Mesenteric fat pad (tissue), 1 donor: Measurements from ENCODE around the gene ELP5. TPM values are rescaled to one million over a fixed set of nuclear protein-coding genes. Genes with fewer than 3 reads are reported as not detected.

Source experiments
- DNase-seq: peaks from one replicate; pipeline ENCODE4 v3.0.0-alpha.2; 2020; ENCODE audit warnings: low spot score
- long read RNA-seq: library from polyadenylated mRNA; unstranded; transcript quantifications from one replicate; pipeline ENCODE4 v2.0.0, GENCODE V29; 2020
- total RNA-seq: library from RNA; stranded (reverse); fragmentation: NEBNext Ultra II Directional; extraction: Animal tissue kit (Norgen Biotek cat#: 25700); gene quantifications from one replicate; pipeline ENCODE4 v1.2.1, GENCODE V29; 2021
- donor health status: DM: yes; HTN: yes; CAD: no.

The ELP5 gene, protein sequence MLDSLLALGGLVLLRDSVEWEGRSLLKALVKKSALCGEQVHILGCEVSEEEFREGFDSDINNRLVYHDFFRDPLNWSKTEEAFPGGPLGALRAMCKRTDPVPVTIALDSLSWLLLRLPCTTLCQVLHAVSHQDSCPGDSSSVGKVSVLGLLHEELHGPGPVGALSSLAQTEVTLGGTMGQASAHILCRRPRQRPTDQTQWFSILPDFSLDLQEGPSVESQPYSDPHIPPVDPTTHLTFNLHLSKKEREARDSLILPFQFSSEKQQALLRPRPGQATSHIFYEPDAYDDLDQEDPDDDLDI
- 44.1 TPM for total RNA-seq
- long read RNA-seq, transcript ELP5-210 (4 exons, 687 nt): minor isoform, 5 of 64 reads
- long read RNA-seq, transcript ELP5-204 (8 exons, 1,423 nt): minor isoform, 18 of 64 reads
- long read RNA-seq, transcript ELP5-214 (6 exons, 2,209 nt): major isoform, 21 of 64 reads
- long read RNA-seq, partial matches to known transcripts: 4 of 64 reads
- long read RNA-seq, other reads (novel, unspliced or antisense): 9 of 64 reads

DNA sequence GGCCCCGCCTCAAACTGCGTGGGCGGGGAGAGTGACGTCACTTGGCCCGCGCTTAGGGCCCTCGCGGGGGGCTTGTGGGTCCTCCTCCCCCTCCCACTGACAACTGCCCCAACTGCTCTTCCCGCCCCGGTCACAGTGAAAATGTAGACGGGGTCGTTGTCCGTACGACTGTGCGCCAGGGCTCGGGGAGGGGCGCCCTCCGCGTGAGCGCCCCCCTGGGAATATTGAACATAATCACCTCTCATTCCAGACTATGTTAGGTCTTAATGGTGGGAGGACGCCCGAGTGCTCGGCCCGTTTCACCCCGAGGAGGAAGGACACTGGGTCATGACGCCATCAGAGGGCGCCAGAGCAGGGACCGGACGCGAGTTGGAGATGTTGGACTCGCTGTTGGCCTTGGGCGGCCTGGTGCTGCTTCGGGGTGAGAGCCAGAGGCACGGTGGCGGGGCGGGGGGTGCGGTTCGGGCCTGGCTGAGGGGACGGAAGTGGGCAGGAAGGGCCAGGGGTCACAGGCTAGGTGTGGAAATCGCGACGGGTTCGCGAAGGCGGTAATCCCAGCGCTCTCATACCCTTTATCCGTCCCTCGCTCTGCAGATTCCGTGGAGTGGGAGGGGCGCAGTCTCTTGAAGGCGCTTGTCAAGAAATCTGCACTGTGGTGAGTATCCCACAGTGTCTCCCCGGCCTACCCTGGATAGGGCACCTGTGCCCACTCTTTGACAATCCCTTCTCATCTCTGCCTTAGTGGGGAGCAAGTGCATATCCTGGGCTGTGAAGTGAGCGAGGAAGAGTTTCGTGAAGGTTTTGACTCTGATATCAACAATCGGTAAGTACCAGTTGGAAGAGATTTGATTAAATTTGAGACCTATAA, at the start of gene ELP5:
ELP5 (plus strand) TSS at position 40 of the 868 bp plus-strand sequence; CDS start at position 376, 336 bp downstream.
- DNase-seq: peak; percentile 97

DNA sequence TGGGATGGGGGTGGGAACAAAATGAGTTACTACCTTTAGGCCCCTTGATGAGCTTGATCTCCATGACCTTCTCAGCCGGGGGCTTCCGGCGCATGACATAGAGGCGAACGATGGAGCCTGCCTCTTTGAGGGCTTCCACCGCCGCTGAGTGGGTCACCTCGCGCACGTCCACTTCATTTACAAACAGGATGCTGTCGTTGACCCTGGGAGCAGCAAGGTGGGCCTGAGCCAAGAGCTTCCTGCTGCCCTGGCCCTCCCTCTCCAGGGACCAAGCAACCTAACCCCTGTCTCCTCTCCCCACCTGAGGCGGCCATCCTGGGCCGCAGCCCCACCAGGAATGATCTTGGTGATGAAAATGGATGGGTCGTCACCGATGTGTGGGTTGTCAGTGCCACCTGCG, 48.6 kb upstream of the ELP5 start:
- no peak for DNase-seq

DNA sequence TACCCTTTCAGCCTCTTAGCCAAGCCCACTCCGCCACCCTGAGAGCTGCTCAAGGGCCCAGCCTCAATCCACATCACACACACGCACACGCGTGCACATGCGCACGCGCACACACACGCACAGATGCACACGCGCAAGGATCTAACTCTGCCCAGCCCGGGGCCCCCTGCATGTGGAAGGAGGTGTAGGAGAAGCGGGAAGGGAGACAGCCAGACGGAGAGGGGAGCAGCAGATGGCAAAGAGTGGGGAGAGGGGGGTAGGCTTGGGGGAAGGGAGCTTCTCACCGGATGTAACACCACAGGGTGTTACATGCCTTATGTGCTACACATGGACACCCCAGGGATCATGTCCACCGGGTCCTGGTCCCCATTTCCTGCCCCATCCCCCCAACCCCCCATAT, 47.7 kb upstream of the ELP5 start:
- DNase-seq: no peak

DNA sequence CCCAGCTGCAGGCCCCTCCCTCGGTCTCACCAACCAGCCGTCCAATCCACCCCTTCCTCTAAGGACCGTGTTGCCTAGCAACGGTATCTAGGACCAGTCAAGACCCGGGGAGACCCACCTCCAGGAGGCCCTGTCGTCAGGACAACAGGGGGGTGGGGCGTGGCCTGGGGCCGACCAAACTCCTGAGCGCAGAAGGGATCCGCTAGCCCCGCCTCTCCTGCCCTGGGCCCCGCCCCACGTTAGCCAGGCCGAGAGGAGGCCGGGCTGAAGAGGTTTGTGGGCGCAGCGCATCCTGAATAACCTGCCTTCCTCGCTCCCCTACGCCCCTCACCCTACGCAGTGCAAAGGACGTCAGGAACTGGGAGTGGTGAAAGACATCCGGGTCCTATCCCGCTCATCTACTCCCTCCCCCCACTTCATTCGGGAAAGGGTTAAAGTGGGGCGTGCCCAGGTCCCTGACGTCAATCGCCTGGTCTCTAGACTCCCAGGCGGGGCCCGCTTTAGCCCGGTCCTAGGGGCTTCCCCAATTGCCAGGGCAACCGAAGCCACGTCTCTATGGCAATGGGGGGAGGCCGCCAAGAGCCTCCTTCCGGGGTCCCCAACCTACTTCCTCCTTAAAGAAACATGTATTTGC, 47.1 kb upstream of the ELP5 start:
- no peak for DNase-seq

DNA sequence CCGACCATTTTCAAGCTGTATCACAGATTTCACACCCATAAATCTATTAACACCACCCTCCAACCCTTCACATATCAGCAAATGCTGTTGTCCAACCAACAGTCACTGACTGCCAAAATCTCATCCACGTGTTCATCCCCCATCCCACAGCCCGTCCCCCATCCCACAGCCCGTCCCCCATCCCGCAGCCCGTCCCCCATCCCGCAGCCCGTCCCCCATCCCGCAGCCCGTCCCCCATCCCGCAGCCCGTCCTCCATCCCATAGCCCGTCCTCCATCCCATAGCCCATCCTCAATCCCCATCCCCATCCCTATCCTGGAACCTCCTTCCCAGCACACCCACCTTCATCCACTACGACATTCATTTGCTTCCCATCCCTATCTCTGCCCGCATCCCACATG, 46.5 kb upstream of the ELP5 start:
- DNase-seq: no peak

DNA sequence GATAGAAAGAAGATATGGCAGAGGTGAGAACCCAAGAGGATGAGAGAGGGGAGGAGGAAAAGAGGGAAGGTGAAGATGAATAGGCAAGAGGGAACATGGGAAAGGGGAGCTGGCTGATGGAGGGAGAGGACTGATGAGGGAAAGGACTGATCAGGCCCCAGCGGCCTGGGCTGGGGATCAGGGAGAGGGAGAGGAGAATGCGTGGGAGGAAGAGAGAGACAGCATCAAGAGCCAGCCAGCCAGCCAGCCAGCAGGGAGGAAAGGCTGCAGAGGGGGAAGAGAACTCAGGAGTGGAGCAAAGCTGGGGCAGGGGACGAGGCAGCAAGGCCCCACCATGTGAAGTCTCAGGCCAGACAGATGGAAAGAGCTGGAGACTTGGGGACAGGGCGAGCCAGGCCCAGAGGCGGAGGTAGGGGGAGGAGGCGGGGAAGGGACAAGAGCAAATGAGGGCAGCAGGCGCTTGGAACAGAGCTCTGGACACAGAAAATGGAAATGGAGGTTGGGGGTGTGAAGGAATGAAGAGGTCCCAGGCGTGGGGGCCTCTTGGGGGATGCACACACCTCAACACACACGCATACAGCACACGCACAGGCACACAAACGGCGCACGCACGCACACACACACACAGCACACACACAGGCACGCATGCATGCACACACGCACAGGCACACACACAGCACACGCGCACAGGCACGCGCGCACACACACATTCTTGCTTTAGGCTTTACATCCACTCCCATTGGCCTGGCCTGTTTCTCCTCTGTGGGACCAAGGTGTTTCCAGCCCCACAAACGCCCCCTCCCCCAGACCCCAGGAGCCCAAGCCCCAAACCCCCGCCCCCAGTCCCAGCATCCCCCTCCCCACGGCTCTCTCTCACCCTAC, 44.7 kb upstream of the ELP5 start:
- DNase-seq: no peak

DNA sequence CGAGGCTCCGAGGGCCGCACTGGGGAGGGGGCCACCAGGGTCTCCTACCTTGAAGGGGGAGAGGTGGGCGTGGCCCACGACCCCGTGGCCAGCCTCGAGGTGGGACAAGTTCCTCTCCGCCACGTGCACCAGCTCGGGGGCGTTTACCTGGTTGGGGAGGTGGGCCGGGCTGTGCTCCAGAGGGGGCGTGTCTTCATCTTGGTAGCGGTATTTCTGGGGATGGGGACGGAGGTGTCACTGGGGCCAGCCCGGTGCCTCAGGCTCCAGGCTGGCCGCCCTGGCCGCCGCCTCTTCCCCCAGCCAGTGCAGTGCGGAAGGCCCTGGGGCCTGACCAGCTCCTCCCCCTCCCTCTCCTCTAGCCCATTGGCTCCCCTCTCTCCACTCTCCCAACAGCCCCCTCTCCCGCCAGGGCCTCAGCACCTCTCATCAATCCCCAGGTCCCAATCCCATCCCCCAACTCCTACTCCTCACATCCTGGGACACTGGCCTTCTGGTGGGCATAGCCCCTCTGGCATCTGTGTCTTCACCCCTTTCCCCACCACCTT, 43.9 kb upstream of the ELP5 start:
- DNase-seq: no peak

DNA sequence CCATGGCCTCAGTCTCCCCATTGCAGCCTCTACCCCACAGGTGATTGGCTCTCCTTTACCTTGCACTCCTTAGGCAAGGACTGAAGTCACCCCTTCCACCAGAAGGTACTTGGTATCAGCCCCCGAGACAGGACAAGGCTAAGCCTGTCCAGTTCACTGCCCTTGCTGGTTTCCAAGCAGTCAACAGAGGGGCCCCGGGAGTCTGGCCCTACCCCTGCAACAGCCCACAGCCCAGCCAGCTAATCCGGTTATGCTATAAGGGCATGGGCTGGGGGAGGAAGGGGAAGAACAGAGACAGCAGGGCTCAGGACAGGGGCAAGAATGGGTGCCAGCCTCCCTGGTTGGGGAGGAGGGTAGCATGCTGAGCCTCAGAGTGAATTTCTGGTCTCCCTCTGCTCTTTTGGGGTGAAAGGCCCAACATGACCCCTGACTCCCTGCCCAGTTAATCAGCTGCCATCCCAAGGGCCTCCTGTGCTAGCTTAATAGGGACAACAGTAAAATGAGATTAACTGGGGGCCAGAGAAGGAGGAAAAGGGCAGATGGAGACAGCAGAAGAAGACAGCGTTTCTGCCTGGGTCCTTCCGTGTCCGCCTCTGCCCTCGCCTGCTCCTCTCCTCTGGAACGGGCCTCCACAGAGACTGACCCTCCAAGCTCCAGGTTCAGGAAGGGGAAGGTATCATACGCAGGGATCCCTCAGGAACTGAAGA, 43.1 kb upstream of the ELP5 start:
- no peak for DNase-seq

DNA sequence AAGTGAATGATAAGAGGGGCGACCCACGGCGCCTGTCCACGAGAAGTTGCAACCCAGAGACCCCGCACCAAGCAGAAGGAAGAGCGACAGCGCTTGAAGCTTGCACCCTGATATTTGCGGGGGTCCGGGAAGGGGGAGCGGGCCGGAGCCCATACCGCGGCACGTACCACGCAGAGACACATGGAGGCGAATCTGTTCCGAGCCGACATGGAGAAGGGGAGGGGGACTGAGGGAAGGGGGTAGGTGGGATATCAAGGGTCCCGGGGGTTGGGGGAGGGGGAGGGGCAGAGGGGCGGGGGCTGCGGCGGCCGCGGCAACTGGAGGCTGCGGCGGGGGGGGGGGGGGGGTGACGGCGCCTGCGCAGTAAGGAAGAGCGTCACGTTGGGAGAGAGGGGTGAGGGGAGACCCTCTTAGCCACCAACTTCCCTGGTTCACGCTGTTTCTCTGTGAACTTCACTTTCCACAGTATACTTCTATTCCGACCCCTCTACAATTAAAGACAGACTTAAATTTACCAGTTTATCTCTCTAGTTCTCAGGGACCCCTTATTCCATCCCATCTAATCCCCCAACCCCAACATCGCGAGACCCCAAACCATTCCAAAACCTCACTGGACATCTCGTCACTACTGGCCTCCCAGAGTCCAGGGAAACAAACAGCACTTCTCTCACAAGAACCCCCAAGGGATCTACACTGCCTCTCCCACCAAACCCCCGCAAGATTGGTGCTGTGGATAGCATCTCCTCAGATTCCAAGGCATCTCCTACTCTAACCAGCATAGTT, 40.3 kb upstream of the ELP5 start:
- no peak for DNase-seq

DNA sequence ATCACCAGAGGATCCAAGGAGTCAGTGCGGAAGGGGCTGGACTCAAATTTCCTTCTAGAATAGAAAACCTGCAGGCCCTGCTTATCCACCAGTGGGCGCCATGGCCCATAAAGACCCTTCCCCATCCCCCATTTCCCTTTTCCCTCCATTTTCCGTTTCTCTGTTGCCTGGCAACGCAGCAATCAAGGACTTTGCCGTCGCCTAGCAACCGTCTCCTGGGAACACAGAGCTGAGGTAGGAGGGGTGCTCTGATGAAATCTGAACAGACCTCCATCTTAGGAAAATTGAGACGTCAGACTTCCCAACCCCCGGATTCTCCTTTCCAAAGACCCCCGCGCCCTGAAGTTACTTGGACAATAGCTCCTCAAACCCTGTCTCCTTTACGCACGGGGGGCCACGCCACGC, 38.1 kb upstream of the ELP5 start:
- no peak for DNase-seq

DNA sequence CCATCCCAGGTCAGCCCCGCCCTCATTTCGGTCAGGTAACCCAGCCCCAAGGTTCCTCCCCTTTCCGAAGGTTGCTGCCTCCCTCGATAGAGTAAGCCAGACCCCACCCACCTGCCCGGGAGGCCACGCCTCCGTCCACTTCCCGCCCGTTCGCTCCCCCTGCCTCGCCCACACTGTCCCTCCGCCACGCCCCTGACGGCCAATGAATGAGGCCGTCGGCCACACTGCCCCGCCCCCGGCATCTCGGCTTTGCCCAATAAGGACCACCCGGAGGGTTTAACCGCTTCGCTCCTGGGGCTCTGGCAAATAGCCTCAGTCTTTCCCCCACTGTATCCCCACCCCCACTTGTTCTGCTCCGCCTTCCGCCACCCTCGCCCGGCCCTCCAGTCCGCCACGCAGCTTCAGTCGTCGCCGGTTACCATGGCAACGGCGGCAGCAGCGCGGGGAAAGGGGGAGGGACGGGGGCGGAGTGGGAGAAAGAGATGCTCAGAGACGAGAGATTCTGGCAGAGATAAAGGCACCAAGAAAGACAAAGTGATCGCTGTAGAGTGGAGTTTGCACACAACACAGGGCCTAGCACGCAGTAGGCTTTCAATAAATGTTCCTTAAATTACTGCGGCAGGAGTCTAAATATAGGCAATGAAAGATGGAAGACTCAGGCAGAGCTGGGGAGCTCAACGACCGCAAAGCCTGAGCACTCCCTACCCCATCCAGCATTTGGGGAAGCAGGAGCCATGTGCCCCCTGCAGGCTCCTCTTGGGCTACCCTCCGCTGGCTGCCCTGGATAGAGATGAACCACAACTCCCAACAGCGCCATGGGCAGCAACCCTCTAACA, 37.5 kb upstream of the ELP5 start:
- peak; percentile 99 for DNase-seq

DNA sequence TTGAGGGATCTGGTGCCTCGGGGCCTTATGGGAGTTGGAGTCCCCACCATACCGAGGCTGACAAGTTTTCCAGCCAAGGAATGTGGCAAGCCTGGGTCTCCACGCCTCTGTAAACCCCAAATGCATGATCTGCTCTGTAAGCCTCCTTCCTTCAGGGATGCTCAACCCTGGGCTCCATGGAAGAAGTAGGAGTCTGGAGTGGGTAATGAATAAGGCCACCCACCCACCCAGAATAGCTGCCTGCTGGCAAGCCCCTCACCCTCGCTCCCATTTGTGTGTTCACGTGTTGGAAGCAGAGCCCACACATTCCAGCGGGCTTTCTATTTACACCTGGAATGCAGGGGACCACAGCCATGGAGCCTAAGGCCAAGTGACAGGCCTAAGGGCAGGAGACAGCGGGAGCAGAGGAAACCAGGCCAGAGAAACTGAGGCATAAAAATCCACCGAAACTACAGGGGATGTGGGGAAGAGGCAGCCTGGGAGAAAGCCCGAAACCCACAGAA, 36.8 kb upstream of the ELP5 start:
- DNase-seq: no peak

DNA sequence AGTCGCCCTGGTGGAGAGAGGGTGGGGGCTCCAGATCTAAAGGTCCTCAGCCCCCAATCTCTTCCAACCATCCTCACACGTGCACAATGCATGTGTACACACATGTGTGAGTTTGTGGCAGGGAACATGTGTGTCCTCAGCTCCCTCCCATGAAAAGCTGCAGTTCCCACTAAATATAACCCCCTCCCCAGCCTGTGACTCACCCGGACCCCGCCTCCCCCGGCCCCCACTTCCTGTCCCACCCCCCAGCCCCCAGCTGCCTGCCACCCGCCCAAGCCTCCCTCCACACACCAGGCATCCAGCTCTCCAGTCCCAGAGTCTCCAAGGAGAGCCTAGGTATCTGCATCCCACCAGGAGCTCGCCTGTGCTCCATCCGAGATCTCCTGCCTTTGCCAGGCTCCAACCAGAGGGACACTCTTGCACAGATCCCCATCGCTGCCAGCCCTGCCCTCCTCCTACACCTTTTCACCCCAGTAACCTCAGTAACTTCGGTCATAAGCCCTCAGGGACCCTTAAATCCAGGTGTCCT, 36.3 kb upstream of the ELP5 start:
- no peak for DNase-seq

DNA sequence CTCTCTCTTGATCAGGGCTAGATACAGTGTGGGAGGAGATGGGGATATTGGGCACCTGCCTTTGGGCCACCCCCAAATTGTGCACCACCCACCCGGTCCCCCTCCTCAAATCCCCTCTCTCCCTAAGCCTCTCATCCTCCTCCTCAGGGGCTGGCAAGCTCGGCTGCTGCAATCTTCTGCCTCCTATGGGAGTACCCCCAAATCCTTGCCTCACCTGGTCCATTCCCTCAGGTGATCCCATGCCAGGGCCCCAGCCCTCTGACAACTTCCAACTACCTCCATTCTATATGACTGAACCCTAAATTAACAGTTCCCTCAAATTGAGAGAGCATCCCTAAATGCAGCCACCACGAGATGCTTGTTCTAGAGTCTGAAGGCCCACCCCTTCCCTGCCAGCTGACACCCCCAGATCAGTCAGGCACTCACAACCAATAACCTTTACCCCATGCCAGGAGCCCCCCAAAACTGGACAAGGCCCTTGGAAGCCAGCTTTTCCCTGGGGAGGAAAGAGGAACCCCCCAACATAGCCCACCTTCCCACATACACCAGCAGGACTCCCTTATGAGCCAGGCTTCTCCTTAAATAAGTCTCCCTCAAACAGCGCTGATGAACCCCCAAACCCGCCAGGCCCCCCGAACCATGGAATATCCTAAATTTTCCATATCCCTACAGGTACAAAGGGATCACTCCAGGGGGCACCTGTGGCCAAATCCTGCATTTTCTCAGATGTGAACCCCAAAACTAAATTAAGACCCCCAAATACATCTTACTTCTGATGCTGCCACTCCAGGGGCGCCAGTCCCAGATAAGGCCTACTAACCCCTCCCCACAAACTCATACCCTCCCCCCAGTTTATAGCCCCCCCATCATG, 35.5 kb upstream of the ELP5 start:
- no peak for DNase-seq

DNA sequence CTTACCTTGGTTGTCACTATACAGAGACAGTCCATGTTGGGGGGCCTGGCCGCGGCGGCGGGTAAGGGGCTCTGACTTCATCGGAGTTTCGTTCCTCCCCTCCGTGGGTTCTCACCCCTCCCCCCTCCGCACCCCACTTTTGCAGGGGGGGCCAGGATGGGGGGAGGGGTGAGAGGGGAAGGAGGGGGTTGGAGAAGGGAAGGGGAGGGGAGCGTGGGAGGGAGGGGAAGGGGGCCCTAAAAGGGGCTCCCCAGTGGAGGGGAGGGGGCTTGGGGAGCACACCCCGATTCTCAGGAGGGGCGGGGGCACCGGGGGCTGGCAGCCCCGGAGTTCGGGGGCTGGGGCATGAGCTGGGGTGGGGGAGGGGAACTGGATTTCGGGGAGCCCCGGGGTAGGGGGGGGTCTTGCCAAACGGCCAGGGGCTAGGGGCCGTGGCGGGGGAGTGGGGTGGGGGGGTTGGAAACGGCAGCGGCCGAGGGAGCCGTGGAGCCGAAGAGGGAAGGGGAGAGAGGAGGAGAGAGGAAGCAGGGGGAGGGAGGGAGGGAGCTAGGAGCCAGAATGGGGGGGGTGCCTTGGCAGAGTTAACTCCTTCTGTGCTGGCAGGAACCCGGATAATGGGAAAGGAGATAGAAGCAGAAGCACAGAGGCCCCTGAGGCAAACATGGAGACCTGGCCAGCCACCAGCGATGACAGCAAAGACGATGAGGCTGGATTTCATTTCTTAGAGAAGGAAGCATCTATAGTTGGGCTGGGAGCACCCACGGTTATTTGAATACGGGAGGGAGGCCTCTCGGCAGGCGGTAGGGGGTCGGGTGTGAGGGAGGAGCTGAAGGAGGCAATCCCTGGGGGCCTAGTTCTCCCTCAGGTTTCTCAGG, 34.7 kb upstream of the ELP5 start:
- no peak for DNase-seq

DNA sequence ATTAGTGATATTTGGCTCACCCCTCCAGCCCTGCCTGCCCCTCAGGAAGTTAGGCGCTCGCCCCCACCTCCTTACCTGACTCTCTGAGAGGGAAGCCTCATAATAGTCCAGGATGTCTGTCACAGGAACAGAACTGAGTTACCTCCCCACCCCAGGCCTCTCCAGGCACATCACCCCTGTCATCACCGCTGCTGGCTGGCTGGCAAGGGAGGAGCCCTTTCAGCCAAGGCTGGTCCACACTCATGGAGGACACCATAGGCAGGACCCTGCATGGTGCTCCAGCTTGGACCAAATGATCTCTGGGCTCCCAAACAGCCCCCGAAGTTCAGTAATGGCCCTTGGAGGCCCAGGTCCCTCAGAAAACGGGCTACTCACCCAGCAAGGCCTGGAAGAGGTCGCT, 33.8 kb upstream of the ELP5 start:
- DNase-seq: no peak
